RCC 7860 (cell line): Measurements from ENCODE around the gene BRMS1L.
"Not testable (repeated sequence)": the region's sequence is repeated elsewhere in the genome, so short reads cannot be mapped to it uniquely, and the experiment has no call there.

ENCODE experiments used
- DNase-seq: peaks from one replicate; pipeline ENCODE4 v3.0.0-alpha.2; 2015; ENCODE audit warnings: low spot score
- FAIRE-seq: peaks from 2 replicates; lab custom pipeline; 2012; peaks lifted over from hg19 to GRCh38; lab: Jason Lieb, UNC

BRMS1L gene

GRCh38 chr14:35821564-35822411, 4.3 kb upstream of the BRMS1L start:
- no peak for FAIRE-seq
- no peak for DNase-seq

DNA sequence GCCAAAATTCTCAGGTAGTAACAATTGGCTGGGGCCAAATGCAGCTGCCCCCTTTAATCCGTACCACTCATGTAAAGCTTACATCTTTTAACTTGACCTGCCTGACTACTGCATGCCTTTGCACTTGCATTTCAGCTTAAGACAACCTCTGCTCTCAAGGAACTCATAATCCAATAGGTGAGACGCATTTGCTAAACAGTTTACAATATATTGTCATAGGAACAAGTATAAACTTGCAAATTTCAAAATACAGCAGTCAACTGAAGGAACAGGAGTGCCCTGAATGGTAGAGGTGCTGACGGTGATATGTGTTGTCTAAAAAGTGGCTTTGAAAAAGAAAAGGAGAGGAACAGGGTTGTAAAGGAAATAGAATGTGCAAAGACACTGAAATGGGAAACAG, 3.6 kb upstream of the BRMS1L start:
- FAIRE-seq (no peak), DNase-seq (no peak)

DNA sequence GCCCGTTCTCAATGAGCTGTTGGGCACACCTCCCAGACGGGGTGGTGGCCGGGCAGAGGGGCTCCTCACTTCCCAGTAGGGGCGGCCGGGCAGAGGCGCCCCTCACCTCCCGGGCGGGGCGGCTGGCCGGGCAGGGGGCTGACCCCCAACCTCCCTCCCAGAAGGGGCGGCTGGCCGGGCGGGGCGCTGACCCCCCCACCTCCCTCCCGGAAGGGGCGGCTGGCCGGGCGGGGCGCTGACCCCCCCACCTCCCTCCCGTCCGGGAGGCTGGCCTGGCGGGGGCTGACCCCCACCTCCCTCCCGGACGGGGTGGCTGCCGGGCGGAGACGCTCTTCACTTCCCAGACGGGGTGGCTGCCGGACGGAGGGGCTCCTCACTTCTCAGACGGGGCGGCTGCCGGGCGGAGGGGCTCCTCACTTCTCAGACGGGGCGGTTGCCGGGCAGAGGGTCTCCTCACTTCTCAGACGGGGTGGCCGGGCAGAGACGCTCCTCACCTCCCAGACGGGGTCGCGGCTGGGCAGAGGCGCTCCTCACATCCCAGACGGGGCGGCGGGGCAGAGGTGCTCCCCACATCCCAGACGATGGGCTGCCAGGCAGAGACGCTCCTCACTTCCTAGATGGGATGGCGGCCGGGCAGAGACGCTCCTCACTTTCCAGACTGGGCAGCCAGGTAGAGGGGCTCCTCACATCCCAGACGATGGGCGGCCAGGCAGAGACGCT, 1.5 kb upstream of the BRMS1L start:
- DNase-seq, FAIRE-seq: not testable (repeated sequence)

- FAIRE-seq: no peak
Observed at GRCh38 chr14:35825968-35826217, 245 bp upstream of the BRMS1L start.

GRCh38 chr14:35826952-35827416, 846 bp downstream of the BRMS1L start:
- FAIRE-seq: no peak
- no peak for DNase-seq

More at GRCh38 chr14:35825968-35826217, 245 bp upstream of the BRMS1L start:
- no peak for DNase-seq

- DNase-seq: no peak
- FAIRE-seq: no peak
Observed at GRCh38 chr14:35827678-35828472, 1.7 kb downstream of the BRMS1L start.

GRCh38 chr14:35829449-35829848, 3.3 kb downstream of the BRMS1L start:
- no peak for DNase-seq

DNA sequence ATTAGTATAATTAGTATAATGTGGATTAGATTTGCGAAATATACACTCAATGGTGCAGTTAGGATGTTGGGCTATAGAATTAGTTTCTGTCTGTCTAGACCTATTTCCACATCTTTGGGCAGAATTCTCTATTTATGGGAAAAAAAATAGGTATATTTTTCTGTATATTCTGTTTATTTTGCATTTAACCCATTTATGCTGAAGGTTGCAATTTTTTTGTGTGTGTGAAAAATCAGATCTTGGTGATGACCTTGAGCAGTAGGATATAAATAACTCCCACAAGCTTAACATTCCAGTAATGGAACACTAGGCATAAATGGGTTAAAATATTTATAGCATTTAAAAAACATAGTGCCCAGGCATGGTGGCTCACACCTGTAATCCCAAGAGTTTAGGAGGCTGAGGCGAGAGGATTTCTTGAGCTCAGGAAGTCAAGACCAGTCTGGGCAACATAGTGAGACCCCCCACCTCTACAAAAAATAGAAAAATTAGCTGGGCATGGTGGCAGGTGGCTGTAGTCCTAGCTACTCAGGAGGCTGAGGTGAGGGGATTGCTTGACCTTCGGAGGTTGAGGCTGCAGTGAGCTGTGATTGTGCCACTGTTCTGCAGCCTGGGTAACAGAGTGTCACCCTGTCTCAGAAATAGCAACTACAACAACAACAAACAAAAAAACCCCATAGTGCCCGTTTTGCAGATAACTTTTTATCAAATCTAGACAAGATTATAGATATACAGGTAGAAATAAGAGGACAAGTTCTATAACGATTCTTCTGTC, 9.3 kb downstream of the BRMS1L start:
- no peak for DNase-seq
- no peak for FAIRE-seq

More at GRCh38 chr14:35829449-35829848, 3.3 kb downstream of the BRMS1L start:
- FAIRE-seq: no peak

- DNase-seq, FAIRE-seq: not testable (repeated sequence)
Observed at GRCh38 chr14:35841704-35842103, 15.6 kb downstream of the BRMS1L start.

DNA sequence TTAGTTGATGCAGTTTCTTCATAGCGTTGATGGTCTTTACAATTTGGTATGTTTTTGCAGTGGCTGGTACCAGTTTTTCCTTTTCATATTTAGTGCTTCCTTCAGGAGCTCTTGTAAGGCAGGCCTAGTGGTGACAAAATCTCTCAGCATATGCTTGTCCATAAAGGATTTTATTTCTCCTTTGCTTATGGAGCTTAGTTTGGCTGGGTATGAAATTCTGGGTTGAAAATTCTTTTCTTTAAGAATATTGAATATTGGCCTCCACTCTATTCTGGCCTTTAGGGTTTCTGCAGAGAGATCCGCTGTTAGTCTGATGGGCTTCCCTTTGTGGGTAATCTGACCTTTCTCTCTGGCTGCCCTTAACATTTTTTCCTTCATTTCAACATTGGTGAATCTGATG, 16.1 kb downstream of the BRMS1L start:
- not testable (repeated sequence) for FAIRE-seq, DNase-seq

DNA sequence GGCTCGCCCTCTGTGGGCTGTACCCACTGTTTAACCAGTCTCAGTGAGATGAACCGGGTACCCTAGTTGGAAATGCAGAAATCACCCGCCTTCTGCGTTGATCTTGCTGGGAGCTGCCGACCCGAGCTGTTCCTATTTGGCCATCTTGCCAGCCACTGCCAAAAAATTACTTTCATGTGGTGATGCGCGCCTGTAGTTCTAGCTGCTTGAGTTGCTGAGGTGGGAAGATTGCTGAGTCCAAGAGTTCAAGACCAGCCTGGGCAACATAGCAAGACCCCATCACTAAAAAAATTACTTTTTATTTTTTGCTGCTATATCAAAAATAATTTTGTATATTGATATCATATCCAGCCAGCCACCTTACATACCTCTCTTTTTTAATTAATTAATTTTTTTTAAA, 18.4 kb downstream of the BRMS1L start:
- DNase-seq (no peak), FAIRE-seq (no peak)

GRCh38 chr14:35847636-35848035, 21.5 kb downstream of the BRMS1L start:
- DNase-seq: no peak

GRCh38 chr14:35849122-35849521, 23.0 kb downstream of the BRMS1L start:
- FAIRE-seq: no peak
- no peak for DNase-seq

More at GRCh38 chr14:35847636-35848035, 21.5 kb downstream of the BRMS1L start:
- FAIRE-seq: no peak

GRCh38 chr14:35851823-35852222, 25.7 kb downstream of the BRMS1L start:
- FAIRE-seq (no peak), DNase-seq (no peak)

GRCh38 chr14:35853225-35853624, 27.1 kb downstream of the BRMS1L start:
- FAIRE-seq: no peak

DNA sequence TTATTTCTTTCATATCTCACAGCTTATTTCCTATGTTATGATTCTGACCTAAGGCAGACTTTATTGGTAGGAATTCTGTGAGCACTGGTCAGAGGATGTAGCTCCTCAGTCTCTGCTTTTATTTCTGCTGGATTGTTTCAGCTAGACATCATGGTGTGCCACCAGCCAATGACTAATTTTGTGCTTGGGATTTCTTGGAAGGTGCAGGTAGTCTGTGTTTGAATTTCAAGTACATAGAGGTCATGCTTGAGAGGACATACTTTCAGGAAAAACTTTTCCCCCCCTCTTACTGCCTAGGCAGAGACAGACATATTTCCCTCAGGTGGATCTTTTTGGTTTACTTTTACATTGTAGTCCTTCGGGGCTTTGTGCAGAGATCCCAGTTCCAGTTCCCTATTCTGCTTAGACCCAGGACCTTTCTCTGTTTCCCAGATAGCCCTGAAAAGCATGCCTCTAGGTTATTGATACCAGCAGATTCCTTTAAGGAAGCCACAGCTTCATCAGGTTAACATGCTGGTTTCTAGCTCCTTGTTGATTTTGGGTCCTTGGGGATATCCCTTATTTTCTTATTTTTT, 28.6 kb downstream of the BRMS1L start:
- FAIRE-seq: no peak

More at GRCh38 chr14:35853225-35853624, 27.1 kb downstream of the BRMS1L start:
- no peak for DNase-seq

DNA sequence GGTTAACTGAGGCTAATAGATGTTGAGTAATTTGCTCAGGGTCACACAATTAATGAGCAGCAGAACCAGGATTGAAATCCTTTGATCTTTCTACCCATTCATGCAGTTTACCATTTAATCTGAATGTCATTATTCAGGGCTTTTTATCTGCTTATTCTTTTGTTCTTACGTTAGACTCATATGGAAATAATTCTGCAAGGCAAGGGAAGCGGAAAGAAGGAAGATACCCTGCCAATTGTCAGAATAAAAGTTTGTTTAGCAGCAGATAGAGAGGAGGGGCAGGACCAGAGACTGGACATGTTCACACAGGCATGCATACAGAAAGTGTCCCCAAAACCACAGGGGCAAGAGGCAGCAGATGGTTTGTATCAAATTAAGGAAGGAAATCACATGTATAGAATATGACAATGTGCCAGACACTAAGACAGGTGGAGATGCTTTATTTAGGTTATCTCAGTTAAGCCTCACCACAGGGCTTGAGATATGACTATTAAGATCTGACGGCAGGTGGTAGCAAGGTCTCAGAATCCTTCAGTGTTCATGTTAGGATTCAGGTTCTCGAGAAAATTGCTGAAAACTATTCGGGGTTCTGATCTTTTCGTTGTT, 29.8 kb downstream of the BRMS1L start:
- no peak for DNase-seq
- FAIRE-seq: no peak

More for the DNA sequence above, 28.6 kb downstream of the BRMS1L start:
- no peak for DNase-seq

DNA sequence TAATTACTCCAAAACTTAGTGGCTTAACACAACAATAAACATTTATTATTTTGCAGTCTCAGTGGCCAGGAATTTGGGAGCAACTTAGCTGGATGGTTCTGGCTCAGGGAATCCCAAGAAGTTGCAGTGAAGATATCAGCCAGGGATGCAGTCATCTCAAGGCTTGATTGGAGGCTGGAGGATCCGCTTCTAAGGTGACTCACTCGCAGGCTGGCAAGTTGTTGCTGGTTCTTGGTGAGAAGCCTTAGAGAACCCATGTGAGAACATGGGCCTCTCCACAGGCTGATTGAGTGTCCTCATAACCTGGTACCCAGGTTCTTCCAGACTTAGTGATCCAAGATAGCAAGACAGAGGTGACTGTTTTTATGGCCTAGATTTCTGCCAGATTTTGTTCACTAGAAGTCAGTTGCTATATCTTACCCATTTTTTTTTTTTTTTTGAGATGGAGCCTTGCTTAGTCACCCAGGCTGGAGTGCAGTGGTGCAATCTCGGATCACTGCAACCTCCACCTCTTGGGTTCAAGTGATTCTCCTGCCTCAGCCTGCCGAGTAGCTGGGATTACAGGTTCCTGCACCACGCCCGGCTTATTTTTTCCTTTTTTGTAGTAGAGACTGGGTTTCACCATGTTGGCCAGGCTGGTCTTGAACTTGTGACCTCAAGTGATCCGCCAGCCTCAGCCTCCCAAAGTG, 32.5 kb downstream of the BRMS1L start:
- FAIRE-seq (no peak), DNase-seq (no peak)
